NAMALWA (cell line): ENCODE measurements around the gene IGFBP1.
"Not testable (repeated sequence)": the region's sequence is repeated elsewhere in the genome, so short reads cannot be mapped to it uniquely, and the experiment has no call there.

Experiments used
- DNase-seq: peaks from one replicate; pipeline ENCODE4 v3.0.0-alpha.2; 2015; ENCODE audit warnings: low spot score

The IGFBP1 gene

DNA sequence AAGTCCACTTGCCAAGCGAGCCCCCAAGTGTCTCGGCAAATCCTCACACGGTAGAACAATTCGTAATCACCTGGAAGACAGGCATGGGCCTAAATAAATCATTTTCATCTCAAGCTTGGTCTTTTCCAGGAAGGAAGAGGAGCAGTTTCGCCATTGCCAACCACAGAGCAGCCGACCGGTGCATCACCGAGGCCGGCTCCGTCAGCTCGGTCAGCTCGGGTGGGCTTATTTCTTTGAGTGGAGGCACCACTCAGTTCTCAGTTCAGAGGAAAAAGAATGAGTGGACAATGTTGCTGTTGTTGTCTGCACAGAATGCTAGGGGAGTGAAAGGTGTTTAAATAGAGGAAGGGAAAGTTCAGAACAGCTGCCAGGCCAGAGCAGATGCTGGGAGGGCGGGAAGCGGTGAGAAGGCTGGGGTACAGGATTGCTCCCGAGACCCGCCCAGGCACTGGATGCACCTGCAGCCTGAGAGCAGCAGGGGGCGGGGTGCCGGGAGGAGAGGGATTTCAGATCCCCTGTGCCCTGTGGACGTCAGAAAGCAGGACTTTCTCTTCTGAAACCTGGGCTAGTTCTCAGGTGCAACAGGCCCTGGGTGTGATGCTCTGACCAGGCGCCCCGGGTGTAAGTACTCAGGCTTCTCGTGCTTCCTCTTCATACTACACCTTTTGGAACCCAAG lies 50.5 kb downstream of the IGFBP1 start:
- DNase-seq: no peak

- DNase-seq: no peak
Observed at GRCh38 chr7:45939574-45939973, 51.3 kb downstream of the IGFBP1 start.

GRCh38 chr7:45940237-45940781 lies 52.0 kb downstream of the IGFBP1 start:
- not testable (repeated sequence) for DNase-seq

GRCh38 chr7:45940939-45941338 lies 52.7 kb downstream of the IGFBP1 start:
- no peak for DNase-seq
